M059J (cell line): ENCODE data around the gene LAYN. TPM values are rescaled to one million over a fixed set of nuclear protein-coding genes. Genes with fewer than 3 reads are reported as not detected.

Source experiments
- DNase-seq: peaks from one replicate; pipeline ENCODE4 v3.0.0-alpha.2; 2012; ENCODE audit warnings: low read depth
- total RNA-seq: library from RNA; depleted of rRNA; stranded (reverse); fragments of >200 nt; shearing (Covaris generic); gene quantifications from 2 replicates; pipeline ENCODE4 v1.2.3, GENCODE V29; 2014; rRNA removed

The LAYN gene
- total RNA-seq, 1 experiment from 2014 or later, result 113 TPM

GRCh38 chr11:111596319-111596718 lies 55.8 kb downstream of the LAYN start:
- DNase-seq, result no peak

- no peak for DNase-seq
Observed at GRCh38 chr11:111598148-111598547, 57.6 kb downstream of the LAYN start.

GRCh38 chr11:111598559-111598958 lies 58.0 kb downstream of the LAYN start:
- no peak for DNase-seq

- DNase-seq, result no peak
Observed at GRCh38 chr11:111601636-111601978, 61.1 kb downstream of the LAYN start.

- peak; percentile 94 for DNase-seq
Observed at GRCh38 chr11:111601979-111602864, 61.7 kb downstream of the LAYN start, which contains the start of gene SIK2. Gene SIK2, plus strand, starts transcription at chr11:111602449. Its CDS starts 115 bp downstream, at chr11:111602564.

- DNase-seq, result peak; percentile 53
Observed at GRCh38 chr11:111602865-111603610, 62.5 kb downstream of the LAYN start.

- peak; percentile 20 for DNase-seq
Observed at GRCh38 chr11:111603611-111604130, 63.2 kb downstream of the LAYN start.

GRCh38 chr11:111604392-111605009 lies 64.0 kb downstream of the LAYN start:
- peak; percentile 59 for DNase-seq

GRCh38 chr11:111605681-111606080 lies 65.2 kb downstream of the LAYN start:
- DNase-seq, result no peak

GRCh38 chr11:111606986-111607385 lies 66.5 kb downstream of the LAYN start:
- DNase-seq, result no peak

- DNase-seq, result no peak
Observed at GRCh38 chr11:111607751-111608150, 67.2 kb downstream of the LAYN start.

Other genes with a start within 250 kb of the LAYN start
- not detected in 2 replicates for gene POU2AF3, start 242.2 kb upstream of the LAYN start, total RNA-seq
- gene POU2AF1, start 161.4 kb upstream of the LAYN start, total RNA-seq, result not detected in 2 replicates
- not detected in 2 replicates for gene BTG4, start 28.3 kb upstream of the LAYN start, total RNA-seq
- not detected in 2 replicates for gene HOATZ, start 25.9 kb upstream of the LAYN start, total RNA-seq
- 8.4 and 19.4 TPM in 2 replicates for gene SIK2, start 61.7 kb downstream of the LAYN start, total RNA-seq
- gene PPP2R1B, start 225.7 kb downstream of the LAYN start, total RNA-seq, result 46.0 and 46.3 TPM in 2 replicates